Stomach smooth muscle (tissue), 2 donors: ENCODE results near the gene C14orf180.
"Not testable (repeated sequence)": the region's sequence is repeated elsewhere in the genome, so short reads cannot be mapped to it uniquely, and the experiment has no call there.

Experiments used
- H3K27ac ChIP-seq: one replicate; pipeline ENCODE4 v1.7.0; 2013; ENCODE audit warnings: mild to moderate bottlenecking, low read length, inconsistent platforms
- H3K27me3 ChIP-seq, 2 donors: one replicate each; pipeline ENCODE4 v1.7.0; 2013; ENCODE audit warnings: low read length in 2 of 2; ENCODE audit not compliant: insufficient read depth in 2 of 2, control insufficient read depth in 1 of 2
- H3K36me3 ChIP-seq, 2 donors: one replicate each; pipeline ENCODE4 v1.7.0; 2013; ENCODE audit warnings: low read length in 2 of 2; ENCODE audit not compliant: control insufficient read depth in 2 of 2, insufficient read depth in 2 of 2
- H3K4me1 ChIP-seq: one replicate; pipeline ENCODE4 v1.7.0; 2013; ENCODE audit warnings: low read length; ENCODE audit not compliant: control insufficient read depth, insufficient read depth
- H3K4me3 ChIP-seq, 2 donors: one replicate each; pipeline ENCODE4 v1.7.0; 2013; ENCODE audit warnings: low read length in 2 of 2
- H3K9ac ChIP-seq, 2 donors: one replicate each; pipeline ENCODE4 v1.7.0; 2013; ENCODE audit warnings: low read length in 2 of 2, mild to moderate bottlenecking in 1 of 2
- H3K9me3 ChIP-seq, 2 donors: one replicate each; pipeline ENCODE4 v1.7.0; 2013; ENCODE audit warnings: low read length in 2 of 2; ENCODE audit not compliant: control insufficient read depth in 2 of 2
- donor health status: healthy.
- donor health status: Pancreatic carcinoma.

C14orf180 gene

DNA sequence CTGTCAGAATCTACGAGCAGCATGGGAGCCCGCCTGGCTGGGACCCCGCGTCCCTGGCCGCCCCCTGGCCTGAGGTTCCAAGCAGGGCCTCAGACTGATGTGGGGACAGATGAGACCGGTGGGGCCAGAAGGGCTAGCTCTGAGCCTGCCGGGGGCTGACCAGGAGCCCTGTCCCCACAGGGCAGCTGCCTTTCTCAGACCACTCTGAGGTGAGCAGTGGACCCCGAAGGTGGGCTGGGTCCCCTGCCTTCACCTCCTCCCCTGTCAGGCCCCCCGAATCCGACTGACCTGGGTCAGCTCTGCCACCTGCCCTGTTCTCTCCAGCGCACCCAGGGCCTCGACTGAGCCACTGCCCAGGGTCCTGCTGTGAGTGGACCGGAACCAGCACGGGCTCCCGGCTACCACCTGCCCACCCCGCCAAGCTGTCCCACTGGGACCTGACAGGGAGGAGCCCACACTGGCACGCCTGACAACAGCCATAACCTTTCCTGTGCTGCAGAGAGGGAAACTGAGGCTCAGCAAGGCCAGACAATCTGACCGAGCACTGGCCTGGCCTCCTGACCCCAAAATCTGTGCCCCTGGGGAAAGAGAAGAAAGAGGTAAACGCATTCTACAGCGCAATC lies 54.7 kb downstream of the C14orf180 start:
- H3K9me3 ChIP-seq: peaks cover 0 to 5% of the 10 kb centered on the region in 2 donors
- H3K36me3 ChIP-seq: no peaks in the 10 kb centered on the region
- no peaks in the 10 kb centered on the region for H3K4me1 ChIP-seq
- H3K4me3 ChIP-seq: no peak overlapping the region
- no peak overlapping the region for H3K9ac ChIP-seq
- H3K27me3 ChIP-seq: peaks cover 8 to 12% of the 10 kb centered on the region in 2 donors
- H3K27ac ChIP-seq: no peak overlapping the region

DNA sequence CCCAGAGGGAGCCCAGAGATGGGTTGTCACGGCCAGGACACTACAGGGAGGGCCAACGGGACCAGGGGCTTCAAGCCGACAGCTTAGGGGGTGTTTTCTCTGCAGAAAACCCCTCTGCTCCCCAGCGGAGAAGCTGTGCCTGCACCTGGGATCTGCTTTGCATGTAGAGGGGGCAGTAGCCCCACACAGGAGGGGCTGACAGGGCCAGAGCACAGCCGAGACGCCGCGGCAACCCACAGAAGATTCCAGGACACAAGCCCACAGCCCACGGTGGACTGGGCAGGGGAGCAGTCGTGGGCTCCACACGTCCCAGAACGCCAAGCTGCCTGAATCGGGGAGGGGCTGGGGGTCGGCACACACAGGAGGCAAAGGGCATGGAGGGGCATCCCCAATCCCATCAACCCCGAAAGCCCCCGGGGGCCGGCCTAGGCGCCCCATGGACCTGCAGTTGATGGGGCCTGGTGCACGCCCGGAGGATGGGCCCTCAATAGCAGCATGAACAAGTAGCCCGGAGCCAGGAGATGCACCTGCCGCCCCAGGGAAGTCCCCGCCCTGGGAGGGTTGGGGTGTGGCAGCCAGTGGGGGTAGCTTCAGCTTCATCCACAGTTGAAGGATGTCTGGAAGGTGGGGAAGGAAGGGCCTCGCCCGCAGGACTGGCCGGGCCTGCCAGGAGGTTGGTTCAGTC lies 55.5 kb downstream of the C14orf180 start:
- Histone ChIP-seq H3K27me3 (peaks cover 15 to 18% of the 10 kb centered on the region in 2 donors), H3K4me3 (no peak overlapping the region)

DNA sequence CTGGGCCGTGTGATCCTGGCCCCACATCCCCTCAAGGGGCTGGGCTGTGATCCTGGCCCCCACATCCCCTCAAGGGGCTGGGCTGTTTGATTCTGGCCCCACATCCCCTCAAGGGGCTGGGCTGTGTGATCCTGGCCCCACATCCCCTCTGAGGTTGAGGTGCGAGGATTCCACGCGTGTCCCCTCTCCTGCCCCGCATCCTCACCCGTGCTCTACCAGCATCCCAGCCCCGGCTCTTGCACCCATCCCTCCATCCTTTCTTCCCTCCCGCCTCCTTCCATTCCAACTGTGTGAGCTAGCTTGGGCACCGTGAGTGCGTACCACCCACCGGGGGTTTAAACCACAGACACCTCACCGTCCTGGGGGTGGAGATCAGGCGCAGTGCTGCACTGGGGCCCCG lies 56.2 kb downstream of the C14orf180 start:
- H3K9me3 ChIP-seq: no peaks in the 10 kb centered on the region
- no peak overlapping the region for H3K9ac ChIP-seq
- no peaks in the 10 kb centered on the region for H3K36me3 ChIP-seq
- no peak overlapping the region for H3K27ac ChIP-seq
- no peak overlapping the region for H3K4me3 ChIP-seq
- peaks cover 20% of the 10 kb centered on the region in 2 donors for H3K27me3 ChIP-seq
- H3K4me1 ChIP-seq: no peaks in the 10 kb centered on the region

More for the DNA sequence above, 55.5 kb downstream of the C14orf180 start:
- Histone ChIP-seq H3K9me3 (no peaks in the 10 kb centered on the region), H3K9ac (no peak overlapping the region), H3K4me1 (no peaks in the 10 kb centered on the region), H3K27ac (no peak overlapping the region), H3K36me3 (no peaks in the 10 kb centered on the region)

DNA sequence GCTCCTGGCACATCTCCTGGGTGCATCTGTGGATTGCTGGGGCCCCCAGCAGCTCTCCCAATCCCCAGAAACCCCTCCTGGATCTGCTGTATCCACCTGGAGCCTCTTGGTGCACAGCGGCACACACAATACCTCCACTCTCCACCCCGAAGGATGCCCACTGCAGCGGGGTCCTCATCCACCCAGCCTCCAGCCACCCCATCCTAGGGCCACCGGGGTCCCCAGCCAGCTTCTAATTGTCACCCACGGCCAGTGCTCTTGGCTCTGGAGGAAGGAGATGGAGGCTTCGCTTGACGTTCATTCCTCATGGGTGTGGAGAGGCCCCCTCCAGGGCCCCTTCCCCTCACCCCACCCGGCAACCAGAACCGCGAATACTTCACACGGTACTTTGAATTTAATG lies 56.6 kb downstream of the C14orf180 start:
- Histone ChIP-seq H3K9ac (no peak overlapping the region), H3K9me3 (no peaks in the 10 kb centered on the region), H3K4me1 (no peaks in the 10 kb centered on the region), H3K27me3 (peaks cover 20% of the 10 kb centered on the region in 2 donors), H3K27ac (no peak overlapping the region), H3K36me3 (no peaks in the 10 kb centered on the region), H3K4me3 (no peak overlapping the region)

DNA sequence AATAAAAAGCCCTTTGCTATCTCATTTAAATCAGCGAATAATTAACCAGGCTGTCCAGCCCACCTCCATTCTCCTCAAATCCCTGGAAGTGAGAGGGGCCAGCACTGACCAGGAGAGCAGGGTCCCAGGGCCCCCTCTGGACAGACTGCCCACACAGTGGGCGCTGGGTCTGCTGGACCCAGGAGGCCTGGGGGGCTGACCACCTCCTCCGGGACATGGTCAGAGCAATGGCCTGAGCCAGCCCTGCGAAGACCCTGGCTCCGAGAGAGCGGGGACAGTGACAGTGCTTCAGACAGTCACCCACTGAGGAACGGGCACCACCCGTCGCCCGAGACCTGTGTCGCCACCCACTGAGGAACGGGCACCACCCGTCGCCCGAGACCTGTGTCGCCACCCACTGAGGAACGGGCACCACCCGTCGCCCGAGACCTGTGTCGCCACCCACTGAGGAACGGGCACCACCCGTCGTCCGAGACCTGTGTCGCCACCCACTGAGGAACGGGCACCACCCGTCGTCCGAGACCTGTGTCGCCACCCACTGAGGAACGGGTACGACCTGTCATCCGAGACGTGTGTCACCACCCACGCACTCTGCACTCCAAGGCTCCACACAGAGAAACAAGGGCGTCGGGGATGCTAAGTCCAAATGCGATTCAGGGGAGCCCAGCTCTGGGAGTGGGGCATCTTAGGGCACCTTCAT lies 57.4 kb downstream of the C14orf180 start:
- not testable (repeated sequence) for H3K4me1 ChIP-seq, H3K36me3 ChIP-seq, H3K9ac ChIP-seq, H3K9me3 ChIP-seq, H3K4me3 ChIP-seq, H3K27ac ChIP-seq
- peaks cover 16 to 20% of the 10 kb centered on the region in 2 donors for H3K27me3 ChIP-seq

DNA sequence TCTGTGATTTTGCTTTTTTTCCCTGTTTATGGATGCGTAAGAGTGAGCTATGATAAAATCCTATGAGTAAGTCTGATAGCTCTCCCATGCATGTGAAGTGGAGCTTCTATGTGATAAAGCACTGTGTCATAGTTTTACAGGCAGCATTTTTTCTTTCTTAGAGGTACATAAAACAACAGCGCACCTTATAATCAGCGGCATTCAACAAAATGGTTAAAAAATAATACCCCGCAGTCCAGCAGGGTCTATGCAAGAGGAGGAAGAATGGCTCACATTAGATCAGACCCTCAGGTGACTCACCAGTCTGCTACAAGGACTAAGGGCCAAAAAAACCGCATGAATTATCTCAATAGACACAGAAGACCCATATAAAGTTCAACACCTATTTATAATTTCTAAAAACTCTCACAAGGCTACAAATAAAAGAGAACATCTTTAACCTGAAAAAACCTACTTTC lies 58.0 kb downstream of the C14orf180 start:
- no peak overlapping the region for H3K27ac ChIP-seq
- no peak overlapping the region for H3K9ac ChIP-seq
- H3K36me3 ChIP-seq: no peaks in the 10 kb centered on the region
- H3K27me3 ChIP-seq: peaks cover 15 to 20% of the 10 kb centered on the region in 2 donors
- H3K9me3 ChIP-seq: no peaks in the 10 kb centered on the region
- H3K4me1 ChIP-seq: no peaks in the 10 kb centered on the region
- no peak overlapping the region for H3K4me3 ChIP-seq

DNA sequence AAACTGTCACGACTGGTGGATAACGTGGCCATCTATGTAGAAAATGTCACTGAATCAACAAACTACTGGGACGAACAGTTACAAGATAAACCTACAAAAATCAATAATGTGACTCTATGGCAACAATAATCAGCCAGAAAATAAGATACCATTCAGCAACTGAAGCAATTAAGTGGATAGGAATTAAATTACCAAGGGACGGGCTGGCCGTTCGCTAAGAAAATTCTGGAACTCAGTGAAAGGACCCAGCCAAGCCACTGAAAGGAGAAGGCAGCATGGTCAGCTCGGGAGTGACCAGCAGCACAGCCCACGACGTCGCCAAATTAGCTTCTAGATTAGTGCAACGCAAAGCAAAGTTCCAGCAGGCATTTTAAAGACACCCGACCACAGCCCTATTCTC lies 58.6 kb downstream of the C14orf180 start:
- no peaks in the 10 kb centered on the region for H3K4me1 ChIP-seq
- H3K27me3 ChIP-seq: peaks cover 15 to 20% of the 10 kb centered on the region in 2 donors
- H3K9ac ChIP-seq: no peak overlapping the region
- no peaks in the 10 kb centered on the region for H3K9me3 ChIP-seq
- no peak overlapping the region for H3K27ac ChIP-seq
- H3K4me3 ChIP-seq: no peak overlapping the region
- no peaks in the 10 kb centered on the region for H3K36me3 ChIP-seq

DNA sequence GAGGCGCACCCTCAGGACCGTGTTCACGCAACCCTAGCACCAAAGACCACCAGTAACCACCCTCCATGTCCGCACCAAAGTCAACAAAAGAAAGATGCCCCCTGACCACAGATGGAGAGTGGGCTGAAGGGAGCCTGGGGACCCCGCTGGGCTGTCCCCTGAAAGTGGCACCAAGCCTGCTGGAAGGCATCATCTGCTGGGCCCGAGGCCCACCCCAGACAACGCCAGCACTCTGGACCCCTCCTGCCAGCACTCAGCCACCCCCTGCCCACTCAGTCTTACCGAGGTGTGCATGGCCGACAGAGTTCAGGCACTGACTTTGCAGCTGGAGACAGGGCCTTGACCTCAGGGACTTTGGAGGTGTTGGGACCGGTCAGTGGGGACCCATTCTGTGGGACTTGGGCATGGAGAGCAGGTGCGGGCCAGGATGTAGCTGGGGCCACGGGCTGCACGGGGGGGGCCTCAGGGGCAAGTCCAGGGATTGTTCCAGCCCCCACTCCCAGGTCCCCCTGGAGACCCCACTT lies 59.4 kb downstream of the C14orf180 start:
- no peak overlapping the region for H3K27ac ChIP-seq
- no peaks in the 10 kb centered on the region for H3K36me3 ChIP-seq
- H3K4me1 ChIP-seq: no peaks in the 10 kb centered on the region
- no peaks in the 10 kb centered on the region for H3K9me3 ChIP-seq
- no peak overlapping the region for H3K9ac ChIP-seq
- peaks cover 15 to 20% of the 10 kb centered on the region in 2 donors for H3K27me3 ChIP-seq
- H3K4me3 ChIP-seq: no peak overlapping the region

DNA sequence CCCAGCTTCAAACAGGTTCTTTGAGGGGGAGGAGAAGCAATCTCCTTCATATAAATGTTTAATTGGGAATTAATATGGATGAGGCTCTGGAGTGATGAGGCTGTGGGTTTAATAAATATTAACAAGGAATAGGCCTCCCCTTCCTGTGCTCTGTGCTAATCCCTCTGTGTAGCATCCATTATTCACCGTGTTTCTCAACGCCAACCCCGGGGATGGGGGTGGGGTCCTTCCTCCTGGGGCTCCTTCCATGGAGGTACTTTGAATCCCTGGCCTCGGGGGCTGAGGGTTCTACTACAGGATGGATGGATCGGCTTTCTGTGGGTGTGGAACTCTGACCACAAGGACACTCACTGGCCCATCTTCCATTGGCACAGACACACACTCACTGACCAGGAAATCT lies 59.9 kb downstream of the C14orf180 start:
- Histone ChIP-seq H3K27me3 (peaks cover 15 to 19% of the 10 kb centered on the region in 2 donors), H3K36me3 (no peaks in the 10 kb centered on the region), H3K4me1 (no peaks in the 10 kb centered on the region), H3K9ac (no peak overlapping the region), H3K4me3 (no peak overlapping the region), H3K27ac (no peak overlapping the region), H3K9me3 (no peaks in the 10 kb centered on the region)
